Ramos (cell line): Measurements from ENCODE around the gene TDRD3.

Experiments used
- in situ Hi-C: fragments of 300-500 bp; cut with MboI; formaldehyde crosslinking; loops from one replicate; pipeline ENCODE4 v1.14.3; 2022; ENCODE audit warnings: low sequenced_read_pairs; ENCODE audit not compliant: unreplicated experiment

TDRD3 gene

DNA sequence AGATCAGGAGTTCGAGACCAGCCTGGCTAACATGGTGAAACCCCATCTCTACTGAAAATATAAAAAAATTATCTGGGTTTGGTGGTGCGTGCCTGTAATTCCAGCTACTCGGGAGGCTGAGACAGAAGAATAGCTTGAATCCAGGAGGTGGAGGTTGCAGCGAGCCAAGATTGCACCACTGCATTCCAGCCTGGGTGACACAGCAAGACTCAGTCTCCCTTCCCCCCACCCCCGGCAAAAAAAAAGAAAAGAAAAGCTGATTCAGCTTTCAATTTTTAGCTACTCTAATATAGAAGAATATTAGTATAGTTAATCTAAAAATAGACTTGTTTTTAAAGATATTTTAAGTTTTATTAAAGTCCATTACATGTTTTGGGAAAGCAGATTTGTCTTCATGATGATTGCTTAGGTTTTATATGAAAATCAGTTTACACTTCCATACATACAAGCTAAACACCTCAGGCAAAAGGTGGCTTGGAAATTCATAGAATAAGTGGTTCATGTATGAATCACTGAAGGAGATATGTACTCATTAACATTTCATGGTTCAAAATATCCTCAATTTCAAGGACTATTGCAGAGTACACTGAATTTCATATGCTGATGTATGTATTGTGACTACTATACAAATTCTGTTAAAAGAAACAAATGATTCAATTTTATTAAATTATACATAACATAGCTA, 165.2 kb downstream of the TDRD3 start:
- in situ Hi-C loops, result no loop called here

GRCh38 chr13:60571571-60571970, 174.6 kb downstream of the TDRD3 start:
- in situ Hi-C loops, result no loop called here

DNA sequence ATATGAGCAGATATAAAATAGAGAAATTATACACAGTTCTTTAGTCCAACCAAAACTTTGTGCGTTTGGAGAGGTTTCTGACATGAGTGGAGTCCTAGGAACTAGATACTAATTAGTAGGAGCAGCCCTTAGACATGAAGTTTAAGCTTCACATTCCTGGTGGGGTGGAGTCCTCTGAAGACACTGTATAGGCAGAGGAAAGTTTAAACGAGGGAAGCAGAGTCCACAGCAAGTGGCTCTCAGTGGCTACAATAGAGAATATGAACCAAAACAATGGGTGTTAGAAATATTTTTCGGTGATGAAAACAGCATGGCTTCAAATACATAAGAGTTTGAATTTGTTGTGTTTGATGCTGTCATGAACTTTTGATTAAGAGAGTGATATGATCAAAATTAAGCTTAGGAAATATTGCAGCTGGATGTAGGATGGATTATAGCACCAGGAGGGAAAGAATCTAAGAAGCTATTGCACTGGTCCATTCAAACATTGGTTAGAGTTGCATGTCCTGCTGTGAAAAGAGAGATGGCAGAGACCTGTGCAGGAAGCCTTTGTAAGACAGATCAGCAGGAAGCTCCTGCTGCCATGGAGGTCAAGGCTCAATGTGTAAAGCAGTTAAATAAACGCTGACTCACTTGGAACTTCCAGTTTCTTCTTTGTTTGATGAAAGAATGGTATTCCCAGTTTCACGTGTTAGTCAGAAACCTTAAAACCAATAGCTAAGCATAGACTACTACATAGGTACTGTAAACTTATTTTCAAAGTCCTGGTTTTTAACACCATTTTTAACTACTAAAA, 175.2 kb downstream of the TDRD3 start:
- in situ Hi-C loops, result no loop called here

GRCh38 chr13:60572855-60573254, 175.8 kb downstream of the TDRD3 start:
- in situ Hi-C loops, result no loop called here

GRCh38 chr13:60574735-60575134, 177.7 kb downstream of the TDRD3 start:
- in situ Hi-C loops, result no loop called here

DNA sequence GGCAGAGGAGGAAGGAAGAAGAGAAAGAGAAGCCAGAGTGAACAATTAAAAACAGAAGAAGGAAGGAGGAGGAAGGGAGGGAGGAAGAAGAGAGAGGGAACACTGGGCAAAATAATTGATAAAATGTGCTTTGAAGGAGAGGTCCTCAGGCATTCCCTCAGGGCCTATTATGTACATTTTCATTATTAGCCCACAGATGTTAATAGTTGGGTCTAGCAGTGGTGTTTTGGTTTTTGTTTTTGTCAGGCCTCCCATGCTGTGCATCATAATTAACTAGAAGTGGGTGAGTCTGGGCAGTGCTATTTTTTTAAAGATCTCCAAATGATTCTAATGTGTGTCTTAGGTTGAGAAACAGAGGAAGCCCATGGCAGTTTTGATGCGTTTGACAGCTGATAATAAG, 178.1 kb downstream of the TDRD3 start:
- in situ Hi-C loops, result no loop called here

DNA sequence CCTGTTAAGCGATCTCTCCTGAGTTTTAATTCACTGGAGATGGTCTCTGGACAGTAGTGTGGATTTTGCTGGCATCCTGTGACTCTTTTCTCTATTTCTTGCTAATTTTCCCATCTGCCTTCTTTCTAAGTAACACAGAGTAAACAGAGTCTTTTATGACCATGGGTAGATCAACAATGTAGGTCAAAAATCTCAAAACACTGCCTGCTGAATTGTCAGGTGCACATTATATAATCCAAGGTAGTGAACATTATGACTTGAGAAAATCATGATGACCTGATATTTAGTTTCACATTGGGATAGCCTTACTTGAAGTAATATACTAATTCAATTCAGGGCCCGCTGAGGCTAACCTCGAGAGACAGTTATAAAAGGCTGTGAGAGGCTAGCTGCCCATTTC, 180.7 kb downstream of the TDRD3 start:
- in situ Hi-C loops, result no loop called here

GRCh38 chr13:60583196-60583888, 186.3 kb downstream of the TDRD3 start:
- in situ Hi-C loops, result no loop called here

- in situ Hi-C loops, result no loop called here
Observed at GRCh38 chr13:60583911-60584753, 187.1 kb downstream of the TDRD3 start.

DNA sequence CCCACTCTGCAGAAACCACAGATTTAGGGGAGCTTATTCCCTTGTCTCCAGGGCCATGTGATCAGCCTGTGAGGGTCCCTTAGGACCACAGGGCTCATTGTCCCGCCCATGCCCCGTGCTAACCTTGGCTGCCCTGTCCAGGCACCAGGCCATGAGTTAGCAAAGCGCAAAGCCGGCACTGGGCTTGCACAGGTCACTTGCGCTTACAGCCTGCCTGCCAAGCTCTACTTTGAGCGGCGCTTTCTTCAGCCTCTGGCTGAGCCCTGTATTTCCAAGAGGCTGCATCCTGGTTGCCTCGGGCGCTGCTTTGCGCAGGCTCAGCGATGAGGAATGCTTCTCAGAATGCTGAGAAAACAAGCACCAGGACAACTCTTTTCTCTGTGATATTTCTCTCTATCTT, 188.0 kb downstream of the TDRD3 start:
- in situ Hi-C loops, result no loop called here

DNA sequence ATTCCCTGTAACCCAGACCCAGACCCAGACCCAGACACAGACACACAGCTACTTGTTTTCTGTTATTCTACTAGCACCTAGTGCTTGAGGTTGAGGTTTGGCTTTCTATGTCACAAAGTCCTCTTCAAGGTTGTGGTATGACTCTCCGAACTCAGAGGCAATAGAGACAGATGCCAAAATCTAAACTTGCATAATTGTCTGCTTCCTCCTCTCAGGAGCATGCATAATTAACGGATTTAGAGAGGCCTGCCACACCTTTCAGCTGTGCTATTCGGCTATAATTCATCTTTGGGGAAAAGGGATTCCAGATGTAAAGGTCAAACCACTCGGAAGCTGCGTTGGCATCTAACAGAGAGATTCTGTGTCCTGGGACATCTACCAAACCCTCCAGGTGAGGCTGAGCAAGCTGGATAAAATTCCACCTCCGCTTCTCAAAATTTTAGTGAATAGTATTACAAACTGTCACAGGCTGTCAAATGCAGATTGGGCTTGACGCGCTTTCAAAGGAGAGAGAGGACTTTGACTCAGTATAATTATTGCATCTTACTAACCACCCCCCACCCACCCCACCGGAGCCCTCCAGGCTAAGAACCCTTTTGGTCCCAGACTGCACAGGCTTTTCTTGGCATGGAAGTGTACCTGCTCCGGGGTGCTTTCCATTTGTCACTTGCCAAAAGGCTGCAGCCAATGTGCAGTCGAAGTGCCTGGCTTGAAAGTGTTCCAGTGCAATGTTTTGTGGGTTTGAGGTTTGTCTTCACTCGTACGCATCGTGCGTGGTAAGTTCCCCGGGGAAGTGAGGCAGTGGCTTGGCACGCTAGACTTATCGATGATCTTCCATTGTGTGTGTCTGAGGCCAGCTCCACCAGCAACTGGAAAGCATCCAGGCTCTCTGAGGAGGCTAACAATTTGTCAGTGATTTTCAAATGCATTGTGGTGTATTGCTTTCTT, 194.1 kb downstream of the TDRD3 start:
- in situ Hi-C loops, result no loop called here

DNA sequence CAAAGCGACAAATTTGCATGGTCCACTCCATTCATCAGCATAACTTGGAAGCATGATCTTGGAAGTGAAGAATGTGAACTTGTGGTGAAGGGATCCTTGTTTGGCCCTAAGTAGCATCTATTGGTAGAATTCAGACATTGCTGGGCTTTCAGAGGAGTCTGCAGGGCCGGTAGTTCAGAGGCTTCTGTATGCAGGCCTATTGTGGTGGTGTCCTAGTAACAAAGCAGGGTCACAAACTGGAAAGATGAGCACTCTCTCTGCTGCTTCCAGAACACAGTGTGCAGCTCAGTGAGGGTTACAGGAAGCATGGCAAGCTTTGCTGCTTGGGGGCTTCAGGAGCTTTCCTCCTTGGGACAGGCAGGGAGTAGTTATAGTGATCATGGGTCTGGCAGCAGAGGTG, 206.0 kb downstream of the TDRD3 start:
- in situ Hi-C loops, result no loop called here

GRCh38 chr13:60604058-60604457, 207.0 kb downstream of the TDRD3 start:
- in situ Hi-C loops, result no loop called here

DNA sequence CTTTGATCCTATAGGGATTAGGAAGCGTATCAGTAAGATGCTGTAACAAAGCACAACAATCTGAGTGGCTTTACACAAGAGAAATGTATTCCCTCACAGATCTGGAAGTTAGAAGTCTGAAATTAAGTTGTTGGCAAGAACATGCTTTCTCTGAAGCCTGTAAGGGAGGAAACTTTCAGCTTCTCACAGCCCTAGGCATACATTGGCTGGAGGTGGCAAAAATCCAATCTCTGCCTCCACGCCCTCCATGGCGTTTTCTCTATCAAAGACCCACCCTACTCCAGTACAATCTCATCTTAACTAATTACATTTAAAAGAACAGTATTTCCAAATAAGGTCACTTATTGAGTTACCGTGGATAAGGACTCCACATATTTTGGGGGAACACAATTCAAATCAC, 211.9 kb downstream of the TDRD3 start:
- in situ Hi-C loops, result no loop called here

GRCh38 chr13:60611523-60611922, 214.5 kb downstream of the TDRD3 start:
- in situ Hi-C loops, result no loop called here

DNA sequence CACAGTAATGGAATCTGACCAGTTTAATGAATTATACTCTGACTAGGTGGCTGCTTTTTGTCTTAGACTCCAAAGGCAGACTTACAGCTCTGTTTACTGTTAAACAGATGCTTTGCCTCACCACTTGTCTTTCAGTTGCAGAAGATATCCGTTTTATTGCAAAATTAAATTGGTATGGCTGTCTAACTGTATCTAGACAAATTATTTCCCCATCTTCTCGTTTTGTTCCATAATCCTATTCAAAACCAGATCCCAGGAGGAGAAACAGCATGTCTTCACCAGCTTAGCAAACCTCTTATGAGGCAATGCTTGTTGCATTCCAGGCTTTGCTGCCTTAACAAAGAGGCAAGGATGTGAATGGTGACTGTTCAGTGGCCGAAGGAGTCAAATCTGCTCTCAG, 215.6 kb downstream of the TDRD3 start:
- in situ Hi-C loops, result no loop called here

- in situ Hi-C loops, result no loop called here
Observed at GRCh38 chr13:60613080-60613479, 216.1 kb downstream of the TDRD3 start.

DNA sequence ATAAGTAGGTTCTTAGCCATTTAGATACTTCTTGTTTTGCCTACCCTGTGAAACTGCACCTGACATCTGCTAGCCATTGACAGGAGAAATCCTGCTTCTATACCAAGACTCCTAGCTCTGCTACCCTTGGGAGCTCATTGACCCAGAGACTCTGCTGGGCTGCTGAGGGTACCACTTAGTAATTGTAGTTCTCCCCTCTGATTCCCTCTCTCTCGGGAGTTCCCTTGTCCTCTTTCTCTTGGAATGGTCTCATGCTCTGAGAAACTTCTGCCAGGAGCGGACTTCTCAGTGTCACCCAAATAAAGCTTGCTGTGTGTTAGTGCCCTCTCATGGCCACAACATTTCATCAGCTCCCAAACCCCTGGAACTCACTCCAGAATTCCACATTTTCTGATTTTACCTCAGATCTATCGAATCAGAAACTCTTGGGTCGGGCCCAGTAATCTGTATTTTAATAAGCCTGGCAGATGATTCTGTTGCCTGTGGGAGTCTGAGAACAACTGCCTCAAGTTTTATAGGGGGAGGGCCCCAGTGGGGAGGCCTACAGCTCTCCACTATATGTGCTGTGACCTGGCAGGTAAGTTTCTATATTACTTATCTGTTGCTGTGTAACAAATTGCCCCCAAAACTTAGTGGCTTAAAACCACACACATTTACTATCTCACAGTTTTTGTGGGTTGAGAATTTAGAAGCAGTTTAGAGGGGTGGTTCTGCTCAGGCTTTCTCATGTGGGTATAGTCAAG, 221.1 kb downstream of the TDRD3 start:
- in situ Hi-C loops, result no loop called here

GRCh38 chr13:60619461-60619860, 222.4 kb downstream of the TDRD3 start:
- in situ Hi-C loops, result no loop called here
